HepG2 (cell line): Measurements from ENCODE around the gene SIGLEC10. TPM values are rescaled to one million over a fixed set of nuclear protein-coding genes. Genes with fewer than 3 reads are reported as not detected.
A peak's percentile ranks its signal among the peaks of the same experiment; 100 is the strongest.

ENCODE experiments used
- ATM ChIP-seq: fragments of 450-650 bp; IDR thresholded peaks from 2 replicates; pipeline ENCODE4 v1.7.1; 2017; ENCODE audit warnings: mild to moderate bottlenecking, borderline replicate concordance
- CBX2 ChIP-seq, 2 experiments: fragments of 200-600 bp in 1 of 2; sonication (generic); formaldehyde crosslinking in 1 of 2; IDR thresholded peaks; 2 replicates each; pipeline versions ENCODE4 v1.7.0 to v1.8.1; 2018 to 2022; ENCODE audit warnings: low read depth in 2 of 2, low read length in 1 of 2, mild to moderate bottlenecking in 1 of 2, missing genetic modification reagents in 1 of 2
- ETS1 ChIP-seq: sonication (generic); formaldehyde crosslinking; IDR thresholded peaks from 2 replicates; pipeline ENCODE4 v1.4.0; 2020; ENCODE audit warnings: missing genetic modification reagents
- GABPB1 ChIP-seq: IDR thresholded peaks from 2 replicates; pipeline ENCODE4 v1.6.1; 2016; ENCODE audit warnings: mild to moderate bottlenecking, missing genetic modification reagents, moderate library complexity, missing compliant biosample characterization
- HNF4A ChIP-seq: sonication (generic); formaldehyde crosslinking; IDR thresholded peaks from 2 replicates; pipeline ENCODE4 v1.4.0; 2020; ENCODE audit warnings: missing genetic modification reagents
- IKZF5 ChIP-seq: IDR thresholded peaks from 2 replicates; pipeline ENCODE4 v1.6.1; 2018; ENCODE audit warnings: missing genetic modification reagents, mild to moderate bottlenecking, missing compliant biosample characterization
- KDM3A ChIP-seq: IDR thresholded peaks from 2 replicates; pipeline ENCODE4 v1.6.1; 2018; ENCODE audit warnings: low read depth, missing compliant biosample characterization
- MLLT10 ChIP-seq: sonication (generic); formaldehyde crosslinking; IDR thresholded peaks from 2 replicates; pipeline ENCODE4 v1.4.0; 2020; ENCODE audit warnings: missing genetic modification reagents
- PCBP1 ChIP-seq: fragments of 200-400 bp; formaldehyde crosslinking; IDR thresholded peaks from 2 replicates; pipeline ENCODE4 v1.6.1; 2017; ENCODE audit warnings: mild to moderate bottlenecking, low read depth, low read length, borderline replicate concordance
- RXRB ChIP-seq: IDR thresholded peaks from 2 replicates; pipeline ENCODE4 v1.6.1; 2016; ENCODE audit warnings: borderline replicate concordance, missing genetic modification reagents, missing compliant biosample characterization
- SOX13 ChIP-seq, 3 experiments: fragments of 450-650 bp in 1 of 3; sonication (generic) in 1 of 3; formaldehyde crosslinking in 1 of 3; IDR thresholded peaks in 2 of 3; conservative IDR thresholded peaks in 1 of 3; 2 replicates each; pipeline versions ENCODE4 v1.5.0 to v1.6.1; 2016 to 2020; ENCODE audit warnings: antibody characterized with exemption in 1 of 3, mild to moderate bottlenecking in 1 of 3, missing compliant biosample characterization in 1 of 3, missing genetic modification reagents in 1 of 3, moderate library complexity in 1 of 3
- ZBTB3 ChIP-seq: sonication (generic); formaldehyde crosslinking; IDR thresholded peaks from 2 replicates; pipeline ENCODE4 v1.4.0; 2020; ENCODE audit warnings: low read depth, mild to moderate bottlenecking, moderate library complexity, missing genetic modification reagents, borderline replicate concordance
- ZFX ChIP-seq: sonication (generic); formaldehyde crosslinking; IDR thresholded peaks from 2 replicates; pipeline ENCODE4 v1.4.0; 2020; ENCODE audit warnings: mild to moderate bottlenecking, low read depth, missing genetic modification reagents, moderate library complexity
- ZNF451 ChIP-seq: sonication (generic); formaldehyde crosslinking; IDR thresholded peaks from 2 replicates; pipeline ENCODE4 v1.5.0; 2020; ENCODE audit warnings: mild to moderate bottlenecking, missing genetic modification reagents
- ZNF567 ChIP-seq: sonication (generic); formaldehyde crosslinking; IDR thresholded peaks from 2 replicates; pipeline ENCODE4 v1.8.1; 2023; ENCODE audit warnings: mild to moderate bottlenecking, missing genetic modification reagents, borderline replicate concordance
- ZNF616 ChIP-seq: sonication (generic); formaldehyde crosslinking; IDR thresholded peaks from 2 replicates; pipeline ENCODE4 v1.5.0; 2020; ENCODE audit warnings: low read depth, mild to moderate bottlenecking, missing genetic modification reagents
- ZNF761 ChIP-seq: sonication (generic); formaldehyde crosslinking; conservative IDR thresholded peaks from 2 replicates; pipeline ENCODE4 v1.4.0; 2020; ENCODE audit warnings: mild to moderate bottlenecking, missing genetic modification reagents
- polyA plus RNA-seq, 8 experiments: library from polyadenylated mRNA; depleted of rRNA in 3 of 8; stranded (reverse) in 7 of 8; unstranded in 1 of 8; fragments of >200 nt; fragmentation: Illumina TruSeq in 4 of 8; extraction: Trizol in 4 of 8; gene quantifications; 2 replicates each; pipeline versions ENCODE4 v1.2.1 to v1.2.3, GENCODE V29; 2011 to 2016; ENCODE audit warnings: low read depth in 4 of 8, missing spikeins in 1 of 8, mixed read lengths in 1 of 8; ENCODE audit not compliant: insufficient read depth in 1 of 8
- total RNA-seq, 5 experiments: library from RNA; depleted of rRNA; stranded (reverse); fragments of >200 nt; fragmentation: Illumina TruSeq; extraction: Trizol; gene quantifications; 2 replicates each; pipeline ENCODE4 v1.2.3, GENCODE V29; 2016; ENCODE audit warnings: low read depth in 1 of 5
- TF ChIP-seq, protein P1 (sequence below): fragments of 450-650 bp; IDR thresholded peaks from 2 replicates; pipeline ENCODE4 v1.6.1; 2016
- TF ChIP-seq, protein P2 (sequence below): fragments of 450-650 bp; IDR thresholded peaks from 2 replicates; pipeline ENCODE4 v1.6.1; 2017; ENCODE audit warnings: mild to moderate bottlenecking

Gene SIGLEC10
- total and polyA plus RNA-seq, 2 of the 13 experiments (the other 11 are each of a cell fraction or from before 2014, with no cell fraction given): not detected

DNA sequence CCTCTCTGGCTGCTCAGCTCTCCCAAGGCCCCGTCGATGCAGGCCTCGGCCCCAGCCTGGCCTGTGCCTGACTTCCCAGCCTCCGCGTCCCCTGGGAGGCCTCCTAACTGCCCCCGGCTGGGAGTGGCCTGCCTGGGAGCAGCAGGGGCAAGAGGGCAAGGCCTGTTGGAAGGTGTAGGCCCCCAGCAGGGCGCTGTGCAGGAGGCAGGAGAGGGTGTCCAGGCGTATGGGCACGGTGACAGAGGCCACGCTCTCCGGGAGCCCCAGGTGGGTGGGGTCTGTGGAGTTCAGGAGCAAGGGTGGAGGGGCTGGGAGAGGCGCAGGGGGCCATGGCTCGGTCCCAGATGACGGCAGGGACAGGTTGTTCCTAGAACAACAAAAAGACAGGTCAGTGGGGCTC is 28.3 kb downstream of the SIGLEC10 start (continued):
- TF ChIP-seq CBX2 (IDR thresholded peaks at IDR 0.05; ENCODE audit: low read depth, low read length) (no peak), CBX2 (CRISPR knock-in tag; IDR thresholded peaks at IDR 0.05; ENCODE audit: low read depth) (0 out of 2 replicates have a peak, but pooled peaks have one; percentile 43), KDM3A (no peak), ATM (no peak), PCBP1 (no peak), ETS1 (CRISPR knock-in tag) (no peak), HNF4A (CRISPR knock-in tag) (0 out of 2 replicates have a peak, but pooled peaks have one; percentile 9), IKZF5 (CRISPR knock-in tag) (0 out of 2 replicates have a peak, but pooled peaks have one; percentile 49), ZNF761 (CRISPR knock-in tag) (no peak), RXRB (CRISPR knock-in tag) (peak; percentile 18; the same call in 1 of the 2 replicates), ZNF451 (no peak), ZFX (CRISPR knock-in tag) (peak; percentile 97), ZNF567 (CRISPR knock-in tag) (no peak), ZNF616 (CRISPR knock-in tag) (no peak), MLLT10 (CRISPR knock-in tag) (no peak), ZBTB3 (no peak), SOX13 (IDR thresholded peaks at IDR 0.05) (no peak), SOX13 (CRISPR knock-in tag; conservative IDR thresholded peaks at IDR 0.05 in 1 of 2, IDR thresholded peaks at IDR 0.05 in 1 of 2) (no peak; a peak in 1 of 4 replicates), GABPB1 (CRISPR knock-in tag) (peak; percentile 62; the same call in 1 of the 2 replicates)
- TF ChIP-seq, protein P1, sequence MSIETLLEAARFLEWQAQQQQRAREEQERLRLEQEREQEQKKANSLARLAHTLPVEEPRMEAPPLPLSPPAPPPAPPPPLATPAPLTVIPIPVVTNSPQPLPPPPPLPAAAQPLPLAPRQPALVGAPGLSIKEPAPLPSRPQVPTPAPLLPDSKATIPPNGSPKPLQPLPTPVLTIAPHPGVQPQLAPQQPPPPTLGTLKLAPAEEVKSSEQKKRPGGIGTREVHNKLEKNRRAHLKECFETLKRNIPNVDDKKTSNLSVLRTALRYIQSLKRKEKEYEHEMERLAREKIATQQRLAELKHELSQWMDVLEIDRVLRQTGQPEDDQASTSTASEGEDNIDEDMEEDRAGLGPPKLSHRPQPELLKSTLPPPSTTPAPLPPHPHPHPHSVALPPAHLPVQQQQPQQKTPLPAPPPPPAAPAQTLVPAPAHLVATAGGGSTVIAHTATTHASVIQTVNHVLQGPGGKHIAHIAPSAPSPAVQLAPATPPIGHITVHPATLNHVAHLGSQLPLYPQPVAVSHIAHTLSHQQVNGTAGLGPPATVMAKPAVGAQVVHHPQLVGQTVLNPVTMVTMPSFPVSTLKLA: no peak
- TF ChIP-seq, protein P2, sequence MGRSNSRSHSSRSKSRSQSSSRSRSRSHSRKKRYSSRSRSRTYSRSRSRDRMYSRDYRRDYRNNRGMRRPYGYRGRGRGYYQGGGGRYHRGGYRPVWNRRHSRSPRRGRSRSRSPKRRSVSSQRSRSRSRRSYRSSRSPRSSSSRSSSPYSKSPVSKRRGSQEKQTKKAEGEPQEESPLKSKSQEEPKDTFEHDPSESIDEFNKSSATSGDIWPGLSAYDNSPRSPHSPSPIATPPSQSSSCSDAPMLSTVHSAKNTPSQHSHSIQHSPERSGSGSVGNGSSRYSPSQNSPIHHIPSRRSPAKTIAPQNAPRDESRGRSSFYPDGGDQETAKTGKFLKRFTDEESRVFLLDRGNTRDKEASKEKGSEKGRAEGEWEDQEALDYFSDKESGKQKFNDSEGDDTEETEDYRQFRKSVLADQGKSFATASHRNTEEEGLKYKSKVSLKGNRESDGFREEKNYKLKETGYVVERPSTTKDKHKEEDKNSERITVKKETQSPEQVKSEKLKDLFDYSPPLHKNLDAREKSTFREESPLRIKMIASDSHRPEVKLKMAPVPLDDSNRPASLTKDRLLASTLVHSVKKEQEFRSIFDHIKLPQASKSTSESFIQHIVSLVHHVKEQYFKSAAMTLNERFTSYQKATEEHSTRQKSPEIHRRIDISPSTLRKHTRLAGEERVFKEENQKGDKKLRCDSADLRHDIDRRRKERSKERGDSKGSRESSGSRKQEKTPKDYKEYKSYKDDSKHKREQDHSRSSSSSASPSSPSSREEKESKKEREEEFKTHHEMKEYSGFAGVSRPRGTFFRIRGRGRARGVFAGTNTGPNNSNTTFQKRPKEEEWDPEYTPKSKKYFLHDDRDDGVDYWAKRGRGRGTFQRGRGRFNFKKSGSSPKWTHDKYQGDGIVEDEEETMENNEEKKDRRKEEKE: no peak
